ENCODE data around the gene JARID2. TPM values are rescaled to one million over a fixed set of nuclear protein-coding genes. Genes with fewer than 3 reads are reported as not detected.
A peak's percentile ranks its signal among the peaks of the same experiment; 100 is the strongest.

JARID2 gene
- total and polyA plus RNA-seq, 11 donors: 3.5 to 12.2 (median 7.5) TPM

GRCh38 chr6:15502446-15503345 lies 256.8 kb downstream of the JARID2 start:
- ATAC-seq (no peak), DNase-seq (peak in 2 of 5 donors; percentile 12 to 61)
- Histone ChIP-seq H3K27me3 (no peaks in the 10 kb centered on the region), H3K9me3 (no peaks in the 10 kb centered on the region), H3K36me3 (peaks cover 0 to 69% (median 15%) of the 10 kb centered on the region in 9 donors), H3K4me3 (no peak overlapping the region), H3K4me1 (peaks cover 0 to 66% (median 41%) of the 10 kb centered on the region in 12 donors), H3K27ac (peak overlapping the region in 9 of 12 donors; percentile 12 to 80 (median 34))
- WGBS, 4 donors: 77 to 90% (median 87%) methylated on average over 17 to 20 of the region's 20 CpGs
- intact Hi-C loops (cut with DNase I): loop anchor here in 6 of 10 donors (5.0 to 10.0 kb wide), 7 partner anchors 120 to 1378 kb away; partner anchors contain the start of gene JARID2 (in 1 of the 6)
- TF ChIP-seq POLR2A (IDR thresholded peaks at IDR 0.05) (no peak), CTCF (IDR thresholded peaks at IDR 0.05) (no peak)

GRCh38 chr6:15503346-15503680 lies 257.4 kb downstream of the JARID2 start:
- Histone ChIP-seq H3K27me3 (no peaks in the 10 kb centered on the region), H3K36me3 (peaks cover 0 to 72% (median 21%) of the 10 kb centered on the region in 9 donors), H3K4me1 (peaks cover 0 to 64% (median 43%) of the 10 kb centered on the region in 12 donors), H3K9me3 (no peaks in the 10 kb centered on the region), H3K27ac (peak overlapping the region in 3 of 12 donors; percentile 80 to 89 (median 88)), H3K4me3 (no peak overlapping the region)
- TF ChIP-seq CTCF (IDR thresholded peaks at IDR 0.05): no peak
- TF ChIP-seq POLR2A (IDR thresholded peaks at IDR 0.05): no peak
- 91 to 97% (median 93%) methylated on average over 6 of the region's 6 CpGs for WGBS, 4 donors
- DNase-seq (peak in 1 of 5 donors; percentile 8), ATAC-seq (no peak)
- intact Hi-C loops (cut with DNase I): loop anchor here in 6 of 10 donors (5.0 to 10.0 kb wide), 7 partner anchors 119 to 1379 kb away; partner anchors contain the start of gene JARID2 (in 1 of the 6)

- TF ChIP-seq CTCF (IDR thresholded peaks at IDR 0.05) (peak in 6 of 12 donors; percentile 20 to 45 (median 30)), POLR2A (IDR thresholded peaks at IDR 0.05) (no peak)
- ATAC-seq (peak; percentile 52 to 73 (median 64)), DNase-seq (peak; percentile 59 to 86 (median 62))
- Histone ChIP-seq H3K36me3 (peaks cover 0 to 71% (median 28%) of the 10 kb centered on the region in 9 donors), H3K9me3 (no peaks in the 10 kb centered on the region), H3K27me3 (no peaks in the 10 kb centered on the region), H3K4me1 (peaks cover 0 to 57% (median 43%) of the 10 kb centered on the region in 12 donors), H3K4me3 (peak overlapping the region in 9 of 12 donors; percentile 18 to 50 (median 33)), H3K27ac (peak overlapping the region; percentile 67 to 89 (median 79))
- WGBS, 4 donors: 30 to 40% (median 37%) methylated on average over 11 to 12 of the region's 12 CpGs
- intact Hi-C loops (cut with DNase I): loop anchor here in 6 of 10 donors (5.0 to 10.0 kb wide), 7 partner anchors 118 to 1379 kb away; partner anchors contain the start of gene JARID2 (in 1 of the 6)
Observed at GRCh38 chr6:15504040-15504495, 258.2 kb downstream of the JARID2 start.

Data from heart left ventricle (tissue), 16 donors.